Adrenal gland (tissue), 5 donors: ENCODE results near the gene STIM1.

Source experiments
- POLR2A ChIP-seq, 2 donors: fragments of 450-650 bp; IDR thresholded peaks; one replicate each; pipeline ENCODE4 v1.6.1; 2017; ENCODE audit warnings: antibody characterized with exemption in 2 of 2, mild to moderate bottlenecking in 2 of 2, moderate library complexity in 1 of 2
- TF ChIP-seq, protein P1 (sequence below), 6 experiments: fragments of 450-650 bp in 4 of 6; fragments of 200-600 bp in 2 of 6; sonication (generic) in 1 of 6; IDR thresholded peaks; 1 replicate in 5 of 6; 2 replicates in 1 of 6; pipeline versions ENCODE4 v1.5.1 to v1.8.0; 2016 to 2021; ENCODE audit warnings: antibody characterized with exemption in 6 of 6, mild to moderate bottlenecking in 2 of 6, moderate library complexity in 1 of 6
- donor health status: DM: no; HTN: no; CAD: no.

DNA sequence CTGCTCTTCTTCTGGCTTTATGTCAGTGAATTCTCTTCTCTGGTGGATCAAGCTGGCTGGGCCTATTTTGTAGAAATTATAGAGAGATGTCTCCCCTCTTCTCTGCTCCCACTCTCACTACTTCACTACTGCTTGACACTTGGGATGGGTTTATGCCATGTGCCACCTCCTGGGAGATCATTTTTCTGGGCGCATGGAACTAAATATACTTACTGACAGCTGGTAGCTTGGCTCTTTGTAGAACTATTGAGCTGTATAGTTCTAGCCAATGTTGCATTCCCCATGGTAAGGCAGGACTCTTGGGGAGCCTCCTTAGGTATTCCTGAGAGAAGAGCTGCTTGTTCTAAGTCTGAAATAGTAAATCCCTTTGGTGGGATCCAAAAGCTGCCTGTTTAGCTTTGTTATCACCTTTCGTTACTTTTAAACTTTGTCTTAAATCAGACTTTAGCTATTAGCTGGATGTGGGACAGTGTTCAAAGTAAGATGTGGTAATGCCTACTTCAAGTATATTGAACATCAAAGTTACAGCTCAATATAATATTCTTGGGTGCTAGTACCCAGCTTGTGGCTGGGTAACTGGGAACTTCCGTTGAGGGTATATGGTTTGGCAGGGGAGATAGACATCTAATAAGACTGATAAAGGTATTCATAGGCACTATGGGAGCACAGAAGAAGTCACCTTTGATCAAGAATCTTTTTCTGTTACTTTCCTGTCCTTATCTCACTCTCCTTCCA is 151.6 kb downstream of the STIM1 start:
- TF ChIP-seq POLR2A (IDR thresholded peaks at IDR 0.05), result no peak
- TF ChIP-seq, protein P1, sequence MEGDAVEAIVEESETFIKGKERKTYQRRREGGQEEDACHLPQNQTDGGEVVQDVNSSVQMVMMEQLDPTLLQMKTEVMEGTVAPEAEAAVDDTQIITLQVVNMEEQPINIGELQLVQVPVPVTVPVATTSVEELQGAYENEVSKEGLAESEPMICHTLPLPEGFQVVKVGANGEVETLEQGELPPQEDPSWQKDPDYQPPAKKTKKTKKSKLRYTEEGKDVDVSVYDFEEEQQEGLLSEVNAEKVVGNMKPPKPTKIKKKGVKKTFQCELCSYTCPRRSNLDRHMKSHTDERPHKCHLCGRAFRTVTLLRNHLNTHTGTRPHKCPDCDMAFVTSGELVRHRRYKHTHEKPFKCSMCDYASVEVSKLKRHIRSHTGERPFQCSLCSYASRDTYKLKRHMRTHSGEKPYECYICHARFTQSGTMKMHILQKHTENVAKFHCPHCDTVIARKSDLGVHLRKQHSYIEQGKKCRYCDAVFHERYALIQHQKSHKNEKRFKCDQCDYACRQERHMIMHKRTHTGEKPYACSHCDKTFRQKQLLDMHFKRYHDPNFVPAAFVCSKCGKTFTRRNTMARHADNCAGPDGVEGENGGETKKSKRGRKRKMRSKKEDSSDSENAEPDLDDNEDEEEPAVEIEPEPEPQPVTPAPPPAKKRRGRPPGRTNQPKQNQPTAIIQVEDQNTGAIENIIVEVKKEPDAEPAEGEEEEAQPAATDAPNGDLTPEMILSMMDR (IDR thresholded peaks at IDR 0.05), result no peak
